Measurements from ENCODE around the gene PNPLA8. TPM values are rescaled to one million over a fixed set of nuclear protein-coding genes. Genes with fewer than 3 reads are reported as not detected.

PNPLA8 gene
- total and polyA plus RNA-seq, 2 of the 4 experiments (the other 2 are of a cell fraction) = 7.0 to 14.5 TPM

DNA sequence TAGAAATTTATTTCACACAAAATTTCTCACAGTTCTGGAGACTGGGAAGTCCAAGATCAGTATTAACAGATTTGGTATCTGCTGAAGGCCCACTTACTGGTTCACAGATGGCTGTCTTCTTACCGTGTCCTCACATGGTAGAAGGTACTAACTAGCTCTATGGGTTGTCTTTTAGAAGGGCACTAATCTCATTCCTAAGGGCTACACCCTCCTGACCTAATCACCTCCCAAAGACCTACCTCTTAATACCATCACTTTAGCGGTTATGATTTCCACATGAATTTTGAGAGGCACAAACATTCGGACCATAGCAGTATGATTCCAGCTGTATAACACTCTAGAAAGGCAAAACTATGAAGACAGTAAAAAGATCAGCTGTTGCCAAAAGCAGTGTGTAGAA, 8.0 kb downstream of the PNPLA8 start:
- Histone ChIP-seq H3K4ac (ENCODE audit: low read depth, low read length) (no peak overlapping the region), H2AK5ac (ENCODE audit: low read depth, low read length) (no peak overlapping the region), H3K23ac (ENCODE audit: low read depth, low read length) (no peak overlapping the region), H3K9me3 (ENCODE audit: control insufficient read depth, insufficient read depth, low read length) (peaks cover 2% of the 10 kb centered on the region; the same call in 1 of the 2 replicates), H3K4me1 (ENCODE audit: control insufficient read depth, insufficient read depth, low read length) (no peaks in the 10 kb centered on the region), H3K56ac (ENCODE audit: extremely low read depth, insufficient read depth, low read length) (no peak overlapping the region), H2BK5ac (ENCODE audit: low read depth, low read length, poor library complexity, severe bottlenecking) (no peak overlapping the region), H3K4me3 (ENCODE audit: insufficient read depth, low read depth, low read length) (no peak overlapping the region), H3K79me1 (ENCODE audit: low read depth in 1 of 2, low read length in 2 of 2) (peaks cover 25 to 30% of the 10 kb centered on the region in 2 experiments), H2BK120ac (ENCODE audit: low read depth, low read length) (no peak overlapping the region), H3K9ac (ENCODE audit: low read depth, low read length) (no peak overlapping the region), H4K20me1 (ENCODE audit: insufficient read depth, low read length) (no peaks in the 10 kb centered on the region), H3K9me1 (ENCODE audit: insufficient read depth, low read length) (no peaks in the 10 kb centered on the region), H4K91ac (ENCODE audit: insufficient read depth, low read depth, low read length) (no peak overlapping the region), H3K4me2 (ENCODE audit: low read depth, low read length) (no peak overlapping the region), H4K8ac (ENCODE audit: low read depth in 2 of 2, low read length in 2 of 2) (no peak overlapping the region), H2AFZ (replicated peaks; ENCODE audit: low read length, poor library complexity) (no peak overlapping the region), H4K5ac (ENCODE audit: low read depth, low read length) (no peak overlapping the region), H3K36me3 (ENCODE audit: control insufficient read depth, insufficient read depth, low read length) (peaks cover 6% of the 10 kb centered on the region), H2BK20ac (ENCODE audit: low read depth, low read length) (no peak overlapping the region), H2AK9ac (replicated peaks; ENCODE audit: low read depth, low read length, poor library complexity) (no peak overlapping the region), H2BK15ac (ENCODE audit: low read depth, low read length) (no peak overlapping the region), H3K14ac (replicated peaks; ENCODE audit: low read depth, low read length) (no peak overlapping the region), H3K18ac (ENCODE audit: low read depth, low read length) (no peak overlapping the region), H3K27ac (ENCODE audit: insufficient read depth, low read length) (no peak overlapping the region), H3K27me3 (ENCODE audit: control insufficient read depth, insufficient read depth, low read length) (no peaks in the 10 kb centered on the region)
- no peak for TF ChIP-seq RCOR1 (IDR thresholded peaks at IDR 0.05; ENCODE audit: insufficient replicate concordance, low read length)
- no peak for TF ChIP-seq MXI1 (IDR thresholded peaks at IDR 0.05; ENCODE audit: borderline replicate concordance, low read depth, low read length)
- ATAC-seq (ENCODE audit: low read depth) (no peak), DNase-seq (no peak)
- intact Hi-C loops (cut with micrococcal nuclease) (no loop called here), dilution Hi-C loops (cut with HindIII; ENCODE audit: low sequenced_read_pairs, unreplicated experiment) (no loop called here), in situ Hi-C loops (cut with MboI; ENCODE audit: low sequenced_read_pairs) (no loop called here)
- POLR2A ChIA-PET (ENCODE audit: unreplicated experiment) = no interaction called here
- CTCF ChIA-PET = no interaction called here
- no TSS peak for BruUV-seq (replicated peaks)
- no CpG with 5 or more reads among the region's 3 CpGs for WGBS, 2 experiments (ENCODE audit: extremely low coverage in 2 of 2, insufficient read length in 1 of 2)

Data from IMR-90 (cell line).